HG02884 (cell line): Measurements from ENCODE around the gene ZNRF1.
A peak's percentile ranks its signal among the peaks of the same experiment; 100 is the strongest.
"Not testable (repeated sequence)": the region's sequence is repeated elsewhere in the genome, so short reads cannot be mapped to it uniquely, and the experiment has no call there.

ENCODE experiments used
- ATAC-seq: cut with Tn5 transposase; IDR thresholded peaks from one replicate; pipeline ENCODE4 v1.9.1; 2021; ENCODE audit warnings: mild to moderate bottlenecking, moderate library complexity; ENCODE audit not compliant: unreplicated experiment

ZNRF1 gene

GRCh38 chr16:74998481-74999218 is at the start of gene ZNRF1:
Gene ZNRF1 (plus strand): TSS chr16:74999024. CDS start chr16:74999672, 648 bp downstream.
- ATAC-seq: peak; percentile 44

GRCh38 chr16:74949309-74949708 is 49.5 kb upstream of the ZNRF1 start:
- ATAC-seq: no peak

- no peak for ATAC-seq
Measured at GRCh38 chr16:74950511-74950910, 48.3 kb upstream of the ZNRF1 start.

GRCh38 chr16:74951206-74951605 is 47.6 kb upstream of the ZNRF1 start:
- ATAC-seq: no peak

- no peak for ATAC-seq
Measured at GRCh38 chr16:74951681-74952080, 47.1 kb upstream of the ZNRF1 start.

GRCh38 chr16:74954763-74955162 is 44.1 kb upstream of the ZNRF1 start:
- ATAC-seq: no peak

GRCh38 chr16:74973304-74973703 is 25.5 kb upstream of the ZNRF1 start:
- ATAC-seq: no peak

GRCh38 chr16:74975591-74975990 is 23.2 kb upstream of the ZNRF1 start:
- ATAC-seq: no peak

- no peak for ATAC-seq
Measured at GRCh38 chr16:74982256-74982655, 16.6 kb upstream of the ZNRF1 start.

GRCh38 chr16:74984194-74984528 is 14.7 kb upstream of the ZNRF1 start:
- ATAC-seq: no peak

GRCh38 chr16:74984529-74985296 is 14.1 kb upstream of the ZNRF1 start, which contains the start of gene WDR59:
Gene WDR59 (minus strand): TSS chr16:74985123. CDS start chr16:74985017, 106 bp downstream.
- ATAC-seq: peak; percentile 99

- no peak for ATAC-seq
Measured at GRCh38 chr16:74987027-74987681, 11.7 kb upstream of the ZNRF1 start.

- ATAC-seq: not testable (repeated sequence)
Measured at GRCh38 chr16:74989864-74990263, 9.0 kb upstream of the ZNRF1 start.

GRCh38 chr16:74990832-74991231 is 8.0 kb upstream of the ZNRF1 start:
- no peak for ATAC-seq

- ATAC-seq: no peak
Measured at GRCh38 chr16:74991268-74991592, 7.6 kb upstream of the ZNRF1 start.

- ATAC-seq: no peak
Measured at GRCh38 chr16:74991593-74992403, 7.0 kb upstream of the ZNRF1 start.

GRCh38 chr16:74995986-74996385 is 2.8 kb upstream of the ZNRF1 start:
- no peak for ATAC-seq

GRCh38 chr16:74997042-74997491 is 1.8 kb upstream of the ZNRF1 start:
- no peak for ATAC-seq

GRCh38 chr16:74999219-74999608 is 390 bp downstream of the ZNRF1 start:
- peak; percentile 31 for ATAC-seq

GRCh38 chr16:74999609-75000480 is 1.0 kb downstream of the ZNRF1 start:
- peak; percentile 39 for ATAC-seq
